AG09309 (cell line): ENCODE data around the gene METTL22.
A peak's percentile ranks its signal among the peaks of the same experiment; 100 is the strongest.

ENCODE experiments used
- DNase-seq: peaks from one replicate; pipeline ENCODE4 v3.0.0-alpha.2; 2010; ENCODE audit warnings: low read depth
- H3K4me3 ChIP-seq: 2 replicates; pipeline ENCODE4 v1.5.1; 2011; ENCODE audit warnings: mild to moderate bottlenecking, low read depth, low read length, moderate library complexity; ENCODE audit not compliant: control insufficient read depth
- CTCF ChIP-seq: IDR thresholded peaks from 2 replicates; pipeline ENCODE4 v1.5.1; 2011; ENCODE audit warnings: mild to moderate bottlenecking, low read depth, low read length, inconsistent platforms; ENCODE audit not compliant: insufficient read depth, control insufficient read depth; ENCODE audit errors: missing control alignments

The METTL22 gene

GRCh38 chr16:8611122-8611521 is 10.4 kb upstream of the METTL22 start:
- DNase-seq: no peak
- no peak overlapping the region for H3K4me3 ChIP-seq
- TF ChIP-seq CTCF: no peak

GRCh38 chr16:8611886-8612600 is 9.5 kb upstream of the METTL22 start:
- DNase-seq: no peak
- TF ChIP-seq CTCF: no peak

GRCh38 chr16:8614435-8615029 is 7.0 kb upstream of the METTL22 start:
- TF ChIP-seq CTCF: no peak
- no peak for DNase-seq
- H3K4me3 ChIP-seq: no peak overlapping the region

More at GRCh38 chr16:8611886-8612600, 9.5 kb upstream of the METTL22 start:
- H3K4me3 ChIP-seq: no peak overlapping the region

- H3K4me3 ChIP-seq: no peak overlapping the region
- TF ChIP-seq CTCF: no peak
Observed at GRCh38 chr16:8619671-8620370, 1.7 kb upstream of the METTL22 start.

GRCh38 chr16:8620535-8620934 is 963 bp upstream of the METTL22 start:
- DNase-seq: no peak
- H3K4me3 ChIP-seq: no peak overlapping the region
- no peak for TF ChIP-seq CTCF

More at GRCh38 chr16:8619671-8620370, 1.7 kb upstream of the METTL22 start:
- DNase-seq: no peak

GRCh38 chr16:8621222-8621571 is 301 bp upstream of the METTL22 start:
- DNase-seq: no peak
- TF ChIP-seq CTCF: no peak
- peak overlapping the region; percentile 99 for H3K4me3 ChIP-seq
